GM23338 (cell line): ENCODE measurements around the gene GRIA1. TPM values are rescaled to one million over a fixed set of nuclear protein-coding genes. Genes with fewer than 3 reads are reported as not detected.

Source experiments
- ATAC-seq: fragments of 200-7000 bp; cut with Tn5 transposase; 3 replicates; pipeline ENCODE4 v1.9.1; 2020
- DNase-seq: peaks from one replicate; pipeline ENCODE4 v3.0.0-alpha.2; 2015; ENCODE audit warnings: low spot score
- H2AFZ ChIP-seq: fragments of 200-600 bp; sonication (generic); 2 replicates; pipeline ENCODE4 v1.8.0; 2016; ENCODE audit warnings: antibody characterized with exemption, mild to moderate bottlenecking, moderate library complexity
- H3F3A ChIP-seq: fragments of 200-600 bp; sonication (generic); replicated peaks from 2 replicates; pipeline ENCODE4 v1.8.0; 2017; ENCODE audit warnings: antibody characterized with exemption, mixed run types, low read depth
- H3K27ac ChIP-seq: fragments of 200-600 bp; sonication (generic); 2 replicates; pipeline ENCODE4 v1.6.1; 2016; ENCODE audit warnings: low read depth
- H3K27me3 ChIP-seq: fragments of 200-600 bp; sonication (generic); 2 replicates; pipeline ENCODE4 v1.8.0; 2016; ENCODE audit warnings: mild to moderate bottlenecking, mixed run types, moderate library complexity; ENCODE audit not compliant: insufficient read depth
- H3K36me3 ChIP-seq: fragments of 200-600 bp; sonication (generic); 2 replicates; pipeline ENCODE4 v1.8.0; 2016; ENCODE audit warnings: mild to moderate bottlenecking; ENCODE audit not compliant: insufficient read depth
- H3K4me1 ChIP-seq: fragments of 200-600 bp; sonication (generic); 2 replicates; pipeline ENCODE4 v1.8.0; 2016; ENCODE audit warnings: mild to moderate bottlenecking, moderate library complexity; ENCODE audit not compliant: insufficient read depth
- H3K4me2 ChIP-seq: fragments of 200-600 bp; sonication (generic); 2 replicates; pipeline ENCODE4 v1.7.1; 2017; ENCODE audit warnings: mixed run types
- H3K4me3 ChIP-seq: fragments of 200-600 bp; sonication (generic); 2 replicates; pipeline ENCODE4 v1.6.1; 2016; ENCODE audit warnings: mixed run types
- H3K79me2 ChIP-seq: fragments of 200-600 bp; sonication (generic); replicated peaks from 2 replicates; pipeline ENCODE4 v1.8.0; 2017; ENCODE audit warnings: mild to moderate bottlenecking; ENCODE audit not compliant: insufficient read depth
- H3K9me2 ChIP-seq: fragments of 200-600 bp; sonication (generic); 2 replicates; pipeline ENCODE4 v1.8.0; 2017; ENCODE audit not compliant: insufficient read depth
- H4K20me1 ChIP-seq: fragments of 200-600 bp; sonication (generic); replicated peaks from 2 replicates; pipeline ENCODE4 v1.8.0; 2017; ENCODE audit warnings: mild to moderate bottlenecking; ENCODE audit not compliant: insufficient read depth
- H3K27ac Mint-ChIP-seq: 2 replicates; pipeline ENCODE4 v1.8.0; 2020; ENCODE audit warnings: inconsistent platforms, mild to moderate bottlenecking, moderate library complexity, mixed read lengths
- H3K27me3 Mint-ChIP-seq: 3 replicates; pipeline ENCODE4 v1.8.0; 2022; ENCODE audit warnings: low read depth, mild to moderate bottlenecking, moderate library complexity, mixed read lengths, inconsistent platforms; ENCODE audit not compliant: insufficient read depth, poor library complexity
- H3K36me3 Mint-ChIP-seq: 3 replicates; pipeline ENCODE4 v1.8.0; 2021; ENCODE audit warnings: low read depth, mild to moderate bottlenecking, inconsistent platforms, moderate library complexity, mixed read lengths
- H3K4me1 Mint-ChIP-seq: 3 replicates; pipeline ENCODE4 v1.8.0; 2020; ENCODE audit warnings: mild to moderate bottlenecking, inconsistent platforms, mixed read lengths
- H3K4me3 Mint-ChIP-seq: 3 replicates; pipeline ENCODE4 v1.8.0; 2021; ENCODE audit warnings: moderate library complexity, mild to moderate bottlenecking, inconsistent platforms, mixed read lengths
- H3K9me3 Mint-ChIP-seq: 3 replicates; pipeline ENCODE4 v1.8.0; 2020; ENCODE audit warnings: moderate library complexity, mild to moderate bottlenecking, inconsistent platforms, mixed read lengths
- CREB1 ChIP-seq: fragments of 250-450 bp; sonication (Bioruptor Pico); IDR thresholded peaks from 2 replicates; pipeline ENCODE4 v1.5.0; 2020; ENCODE audit warnings: low read depth, mild to moderate bottlenecking, moderate library complexity
- ETS1 ChIP-seq: IDR thresholded peaks from 2 replicates; pipeline ENCODE4 v1.6.1; 2016; ENCODE audit warnings: antibody characterized with exemption
- EZH2 ChIP-seq: fragments of 200-600 bp; sonication (generic); IDR thresholded peaks from one replicate; pipeline ENCODE4 v1.8.0; 2017; ENCODE audit warnings: antibody characterized with exemption, mild to moderate bottlenecking, low read depth; ENCODE audit not compliant: unreplicated experiment
- EZH2phosphoT487 ChIP-seq: fragments of 200-600 bp; sonication (generic); IDR thresholded peaks from one replicate; pipeline ENCODE4 v1.8.1; 2018; ENCODE audit warnings: antibody characterized with exemption; ENCODE audit not compliant: unreplicated experiment
- JUNB ChIP-seq: IDR thresholded peaks from one replicate; pipeline ENCODE4 v1.6.1; 2016; ENCODE audit warnings: antibody characterized with exemption; ENCODE audit not compliant: unreplicated experiment
- NANOG ChIP-seq: IDR thresholded peaks from 2 replicates; pipeline ENCODE4 v1.6.1; 2016; ENCODE audit warnings: antibody characterized with exemption, borderline replicate concordance
- POLR2AphosphoS5 ChIP-seq: IDR thresholded peaks from 2 replicates; pipeline ENCODE4 v1.6.1; 2016; ENCODE audit warnings: antibody characterized with exemption, low read depth
- STAT1 ChIP-seq: IDR thresholded peaks from one replicate; pipeline ENCODE4 v1.6.1; 2016; ENCODE audit warnings: antibody characterized with exemption; ENCODE audit not compliant: unreplicated experiment
- ZNF114 ChIP-seq: fragments of 250-450 bp; sonication (Bioruptor Pico); IDR thresholded peaks from 2 replicates; pipeline ENCODE4 v1.5.0; 2020; ENCODE audit warnings: mild to moderate bottlenecking, moderate library complexity
- ZNF331 ChIP-seq: fragments of 250-450 bp; sonication (Bioruptor Pico); IDR thresholded peaks from 2 replicates; pipeline ENCODE4 v1.5.0; 2020; ENCODE audit warnings: low read depth, mild to moderate bottlenecking, moderate library complexity
- polyA plus RNA-seq: library from polyadenylated mRNA; unstranded; fragments of >200 nt; fragmentation: Nextera tagmentation; extraction: Ambion mirVana; gene quantifications from 2 replicates; pipeline ENCODE4 v1.2.1, GENCODE V29; 2016
- total RNA-seq: library from RNA; depleted of rRNA; stranded (reverse); fragments of >200 nt; shearing (Covaris generic); gene quantifications from 2 replicates; pipeline ENCODE4 v1.2.3, GENCODE V29; 2014
- TF ChIP-seq, protein P1 (sequence below), 2 experiments: fragments of 200-600 bp in 1 of 2; sonication (generic) in 1 of 2; conservative IDR thresholded peaks; 2 replicates each; pipeline versions ENCODE4 v1.5.1 to v1.6.1; 2016 to 2017; ENCODE audit warnings: antibody characterized with exemption in 2 of 2, low read depth in 2 of 2, mild to moderate bottlenecking in 2 of 2, moderate library complexity in 1 of 2
- TF ChIP-seq, protein P2 (sequence below): IDR thresholded peaks from one replicate; pipeline ENCODE4 v1.6.1; 2018; ENCODE audit warnings: antibody characterized with exemption; ENCODE audit not compliant: unreplicated experiment

GRIA1 gene
- total and polyA plus RNA-seq, 2 experiments from 2014 or later, result 1.0 to 1.7 TPM

- Histone ChIP-seq H3K36me3 (no peaks in the 10 kb centered on the region), H3K79me2 (no peaks in the 10 kb centered on the region), H2AFZ (no peak overlapping the region), H3K27me3 (no peaks in the 10 kb centered on the region), H3F3A (no peaks in the 10 kb centered on the region), H3K27ac (no peak overlapping the region), H4K20me1 (no peaks in the 10 kb centered on the region), H3K4me1 (peaks cover 8% of the 10 kb centered on the region; the same call in 1 of the 2 replicates), H3K9me2 (no peaks in the 10 kb centered on the region), H3K4me2 (no peak overlapping the region), H3K4me3 (no peak overlapping the region)
- DNase-seq, result no peak
- H3K27ac Mint-ChIP-seq, result no peak overlapping the region
- peaks cover 18% of the 10 kb centered on the region; the same call in 2 of the 3 replicates for H3K4me1 Mint-ChIP-seq
- ATAC-seq, result no peak
- no peaks in the 10 kb centered on the region; the same call in 2 of the 3 replicates for H3K36me3 Mint-ChIP-seq
- H3K27me3 Mint-ChIP-seq, result peaks cover 4% of the 10 kb centered on the region
- no peak overlapping the region for H3K4me3 Mint-ChIP-seq
- H3K9me3 Mint-ChIP-seq, result no peaks in the 10 kb centered on the region
- no peak for TF ChIP-seq ZNF114 (CRISPR knock-in tag)
- TF ChIP-seq STAT1, result no peak
- no peak for TF ChIP-seq CREB1 (CRISPR knock-in tag)
- no peak for TF ChIP-seq EZH2
Measured at GRCh38 chr5:153447534-153447933, 42.9 kb upstream of the GRIA1 start.

- peaks cover 3% of the 10 kb centered on the region for H3K27me3 Mint-ChIP-seq
- H3K9me2 ChIP-seq, result peaks cover 12% of the 10 kb centered on the region; the same call in 1 of the 2 replicates
- peaks cover 16% of the 10 kb centered on the region for H3K4me1 Mint-ChIP-seq
- peak; percentile 71 for DNase-seq
- H3K4me3 ChIP-seq, result no peak overlapping the region
- no peaks in the 10 kb centered on the region for H3F3A ChIP-seq
- H3K27ac ChIP-seq, result no peak overlapping the region
- H3K4me2 ChIP-seq, result no peak overlapping the region
- H3K27ac Mint-ChIP-seq, result peak overlapping the region; percentile 20; the same call in 1 of the 2 replicates
- no peaks in the 10 kb centered on the region for H4K20me1 ChIP-seq
- peaks cover 6% of the 10 kb centered on the region for H3K4me1 ChIP-seq
- ATAC-seq, result peak; percentile 92
- H3K36me3 Mint-ChIP-seq, result peaks cover 2% of the 10 kb centered on the region; the same call in 1 of the 3 replicates
- no peak overlapping the region for H3K4me3 Mint-ChIP-seq
- H3K36me3 ChIP-seq, result no peaks in the 10 kb centered on the region
- H3K79me2 ChIP-seq, result no peaks in the 10 kb centered on the region
- H3K27me3 ChIP-seq, result no peaks in the 10 kb centered on the region
- no peak overlapping the region for H2AFZ ChIP-seq
- no peaks in the 10 kb centered on the region; the same call in 2 of the 3 replicates for H3K9me3 Mint-ChIP-seq
- TF ChIP-seq EZH2 (no peak), EZH2phosphoT487 (no peak), ZNF114 (CRISPR knock-in tag) (no peak), NANOG (no peak), ZNF331 (CRISPR knock-in tag) (no peak), POLR2AphosphoS5 (no peak), ETS1 (no peak), CREB1 (CRISPR knock-in tag) (no peak), JUNB (no peak), STAT1 (no peak)
- TF ChIP-seq, protein P1, sequence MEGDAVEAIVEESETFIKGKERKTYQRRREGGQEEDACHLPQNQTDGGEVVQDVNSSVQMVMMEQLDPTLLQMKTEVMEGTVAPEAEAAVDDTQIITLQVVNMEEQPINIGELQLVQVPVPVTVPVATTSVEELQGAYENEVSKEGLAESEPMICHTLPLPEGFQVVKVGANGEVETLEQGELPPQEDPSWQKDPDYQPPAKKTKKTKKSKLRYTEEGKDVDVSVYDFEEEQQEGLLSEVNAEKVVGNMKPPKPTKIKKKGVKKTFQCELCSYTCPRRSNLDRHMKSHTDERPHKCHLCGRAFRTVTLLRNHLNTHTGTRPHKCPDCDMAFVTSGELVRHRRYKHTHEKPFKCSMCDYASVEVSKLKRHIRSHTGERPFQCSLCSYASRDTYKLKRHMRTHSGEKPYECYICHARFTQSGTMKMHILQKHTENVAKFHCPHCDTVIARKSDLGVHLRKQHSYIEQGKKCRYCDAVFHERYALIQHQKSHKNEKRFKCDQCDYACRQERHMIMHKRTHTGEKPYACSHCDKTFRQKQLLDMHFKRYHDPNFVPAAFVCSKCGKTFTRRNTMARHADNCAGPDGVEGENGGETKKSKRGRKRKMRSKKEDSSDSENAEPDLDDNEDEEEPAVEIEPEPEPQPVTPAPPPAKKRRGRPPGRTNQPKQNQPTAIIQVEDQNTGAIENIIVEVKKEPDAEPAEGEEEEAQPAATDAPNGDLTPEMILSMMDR (conservative IDR thresholded peaks at IDR 0.05; ENCODE audit: low read depth in 2 of 2), result no peak
- TF ChIP-seq, protein P2, sequence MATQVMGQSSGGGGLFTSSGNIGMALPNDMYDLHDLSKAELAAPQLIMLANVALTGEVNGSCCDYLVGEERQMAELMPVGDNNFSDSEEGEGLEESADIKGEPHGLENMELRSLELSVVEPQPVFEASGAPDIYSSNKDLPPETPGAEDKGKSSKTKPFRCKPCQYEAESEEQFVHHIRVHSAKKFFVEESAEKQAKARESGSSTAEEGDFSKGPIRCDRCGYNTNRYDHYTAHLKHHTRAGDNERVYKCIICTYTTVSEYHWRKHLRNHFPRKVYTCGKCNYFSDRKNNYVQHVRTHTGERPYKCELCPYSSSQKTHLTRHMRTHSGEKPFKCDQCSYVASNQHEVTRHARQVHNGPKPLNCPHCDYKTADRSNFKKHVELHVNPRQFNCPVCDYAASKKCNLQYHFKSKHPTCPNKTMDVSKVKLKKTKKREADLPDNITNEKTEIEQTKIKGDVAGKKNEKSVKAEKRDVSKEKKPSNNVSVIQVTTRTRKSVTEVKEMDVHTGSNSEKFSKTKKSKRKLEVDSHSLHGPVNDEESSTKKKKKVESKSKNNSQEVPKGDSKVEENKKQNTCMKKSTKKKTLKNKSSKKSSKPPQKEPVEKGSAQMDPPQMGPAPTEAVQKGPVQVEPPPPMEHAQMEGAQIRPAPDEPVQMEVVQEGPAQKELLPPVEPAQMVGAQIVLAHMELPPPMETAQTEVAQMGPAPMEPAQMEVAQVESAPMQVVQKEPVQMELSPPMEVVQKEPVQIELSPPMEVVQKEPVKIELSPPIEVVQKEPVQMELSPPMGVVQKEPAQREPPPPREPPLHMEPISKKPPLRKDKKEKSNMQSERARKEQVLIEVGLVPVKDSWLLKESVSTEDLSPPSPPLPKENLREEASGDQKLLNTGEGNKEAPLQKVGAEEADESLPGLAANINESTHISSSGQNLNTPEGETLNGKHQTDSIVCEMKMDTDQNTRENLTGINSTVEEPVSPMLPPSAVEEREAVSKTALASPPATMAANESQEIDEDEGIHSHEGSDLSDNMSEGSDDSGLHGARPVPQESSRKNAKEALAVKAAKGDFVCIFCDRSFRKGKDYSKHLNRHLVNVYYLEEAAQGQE, result no peak
Measured at GRCh38 chr5:153456354-153456753, 34.1 kb upstream of the GRIA1 start.
